H7 (cell line): Measurements from ENCODE around the gene SARS1. TPM values are rescaled to one million over a fixed set of nuclear protein-coding genes. Genes with fewer than 3 reads are reported as not detected.

Experiments used
- DNase-seq: peaks from one replicate; pipeline ENCODE4 v3.0.0; 2012
- H3K27me3 ChIP-seq: 2 replicates; pipeline ENCODE4 v1.6.0; 2011; ENCODE audit warnings: mild to moderate bottlenecking, low read length; ENCODE audit not compliant: control insufficient read depth, insufficient read depth
- H3K36me3 ChIP-seq: replicated peaks from 2 replicates; pipeline ENCODE4 v1.5.1; 2011; ENCODE audit warnings: low read length; ENCODE audit not compliant: control insufficient read depth, insufficient read depth
- H3K4me3 ChIP-seq: 2 replicates; pipeline ENCODE4 v1.5.1; 2011; ENCODE audit warnings: low read depth, mild to moderate bottlenecking, control low read depth, low read length, moderate library complexity; ENCODE audit not compliant: insufficient read depth
- total RNA-seq: library from RNA; depleted of rRNA; stranded (reverse); fragments of >200 nt; shearing (Covaris generic); gene quantifications from 2 replicates; pipeline ENCODE4 v1.2.3, GENCODE V29; 2014

The SARS1 gene
- total RNA-seq, 1 experiment from 2014 or later: 270 TPM

- no peak for DNase-seq
- H3K36me3 ChIP-seq: no peaks in the 10 kb centered on the region
- H3K27me3 ChIP-seq: peaks cover 2% of the 10 kb centered on the region; the same call in 1 of the 2 replicates
- H3K4me3 ChIP-seq: no peak overlapping the region
Measured at GRCh38 chr1:109185990-109186732, 27.6 kb upstream of the SARS1 start.

DNA sequence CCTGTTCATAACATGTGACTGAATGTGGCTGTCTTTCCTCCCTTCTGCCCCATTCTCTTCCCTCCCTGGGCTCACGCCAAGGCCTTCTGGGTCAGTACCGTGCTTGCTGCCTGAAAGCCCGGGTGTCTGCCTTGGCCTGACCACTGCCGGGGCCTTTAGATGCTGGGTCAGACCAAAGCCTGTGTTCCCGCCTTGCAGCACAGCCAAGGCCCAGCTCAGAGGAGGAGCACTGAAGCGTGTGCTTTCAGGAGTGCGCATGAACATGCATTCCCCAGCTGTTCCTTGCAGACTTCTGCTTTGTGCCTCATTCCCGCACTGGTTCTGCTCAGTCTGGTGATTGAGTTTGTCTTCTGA, 27.0 kb upstream of the SARS1 start:
- Histone ChIP-seq H3K4me3 (no peak overlapping the region), H3K27me3 (peaks cover 2% of the 10 kb centered on the region; the same call in 1 of the 2 replicates), H3K36me3 (no peaks in the 10 kb centered on the region)
- DNase-seq: no peak

DNA sequence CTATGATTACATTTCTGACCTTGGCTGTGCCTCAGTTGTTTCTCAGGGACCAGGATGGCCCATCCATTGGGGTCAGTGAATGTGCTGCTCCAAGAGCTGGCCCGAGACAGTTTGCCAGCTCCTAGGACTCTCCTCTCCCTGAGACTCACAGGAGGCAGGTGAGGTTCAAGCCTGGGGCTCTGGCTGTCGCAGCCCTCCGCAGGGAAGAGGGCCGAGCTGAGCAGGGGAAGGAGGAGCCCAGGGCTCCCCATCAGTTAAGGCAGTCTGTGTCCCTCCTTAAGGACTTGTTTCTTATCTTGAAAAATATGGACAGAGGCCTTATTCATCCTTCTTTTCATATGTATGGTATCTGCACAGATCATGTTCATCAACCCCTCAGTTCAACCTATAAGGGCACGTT, 26.6 kb upstream of the SARS1 start:
- H3K27me3 ChIP-seq: peaks cover 2% of the 10 kb centered on the region; the same call in 1 of the 2 replicates
- no peak for DNase-seq
- H3K36me3 ChIP-seq: no peaks in the 10 kb centered on the region
- no peak overlapping the region for H3K4me3 ChIP-seq

GRCh38 chr1:109188200-109188599, 25.5 kb upstream of the SARS1 start:
- Histone ChIP-seq H3K27me3 (peaks cover 2% of the 10 kb centered on the region), H3K4me3 (no peak overlapping the region)

DNA sequence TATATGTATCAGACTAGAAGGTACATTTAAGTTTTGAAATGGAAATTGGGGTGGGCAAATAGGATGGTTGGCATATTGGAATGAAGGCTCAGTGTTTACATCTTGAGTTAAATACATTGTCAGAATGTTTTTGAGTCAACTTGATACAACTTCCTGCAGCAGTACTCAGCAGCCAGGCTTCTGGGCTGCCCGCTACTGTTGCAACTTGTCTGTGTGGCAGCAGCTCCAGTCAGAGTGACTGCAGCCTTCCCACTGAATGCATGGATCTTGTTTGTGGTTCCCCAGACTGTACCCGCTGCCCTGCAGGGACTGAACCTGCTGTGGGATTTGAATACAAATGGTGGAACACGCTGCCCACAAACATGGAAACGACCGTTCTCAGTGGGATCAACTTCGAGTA, 24.9 kb upstream of the SARS1 start:
- no peak for DNase-seq
- Histone ChIP-seq H3K36me3 (no peaks in the 10 kb centered on the region), H3K4me3 (no peak overlapping the region), H3K27me3 (peaks cover 2% of the 10 kb centered on the region)

More at GRCh38 chr1:109188200-109188599, 25.5 kb upstream of the SARS1 start:
- H3K36me3 ChIP-seq: no peaks in the 10 kb centered on the region
- DNase-seq: no peak

DNA sequence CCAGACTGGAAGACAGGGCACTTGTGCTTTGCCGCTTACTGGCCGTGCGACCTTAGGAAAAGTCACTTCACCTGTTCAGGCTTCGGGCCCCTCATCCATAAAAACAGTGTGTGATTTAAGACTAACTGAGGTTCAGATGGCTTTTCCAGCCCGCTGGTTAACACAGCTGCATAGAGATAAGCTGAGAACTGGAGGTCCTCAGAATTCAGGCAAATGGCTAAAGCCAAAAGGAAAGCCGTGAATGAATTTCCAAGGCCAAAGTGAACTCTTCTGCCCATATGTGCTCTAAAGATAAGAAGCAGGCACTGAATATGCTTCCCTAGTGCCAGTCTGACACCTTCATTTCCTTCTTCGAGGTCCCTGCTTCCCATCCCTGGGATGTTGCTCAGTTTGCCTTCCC, 23.5 kb upstream of the SARS1 start:
- no peak overlapping the region for H3K4me3 ChIP-seq
- peaks cover 2% of the 10 kb centered on the region for H3K27me3 ChIP-seq
- no peak for DNase-seq
- H3K36me3 ChIP-seq: no peaks in the 10 kb centered on the region

DNA sequence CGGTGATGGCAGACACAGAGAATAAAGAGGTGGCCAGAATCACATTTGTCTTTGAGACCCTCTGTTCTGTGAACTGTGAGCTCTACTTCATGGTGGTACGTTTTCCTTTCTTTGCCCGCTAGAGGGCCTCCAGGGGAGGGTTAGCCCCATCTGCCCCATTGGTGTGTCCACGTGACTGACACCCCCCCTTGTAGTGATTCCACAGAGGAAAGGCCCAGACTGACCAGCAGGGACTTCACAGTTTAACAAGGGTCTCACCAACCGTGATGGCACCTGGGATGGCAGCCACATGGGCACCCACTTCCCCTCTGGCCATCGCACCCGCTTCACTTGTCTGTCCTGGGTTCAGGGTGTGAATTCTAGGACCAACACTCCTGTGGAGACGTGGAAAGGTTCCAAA, 22.3 kb upstream of the SARS1 start:
- no peak overlapping the region for H3K4me3 ChIP-seq
- DNase-seq: peak; percentile 83
- peaks cover 2% of the 10 kb centered on the region for H3K27me3 ChIP-seq
- H3K36me3 ChIP-seq: no peaks in the 10 kb centered on the region

GRCh38 chr1:109191891-109192290, 21.8 kb upstream of the SARS1 start:
- Histone ChIP-seq H3K27me3 (peaks cover under 1% of the 10 kb centered on the region), H3K4me3 (no peak overlapping the region), H3K36me3 (no peaks in the 10 kb centered on the region)
- DNase-seq: no peak

DNA sequence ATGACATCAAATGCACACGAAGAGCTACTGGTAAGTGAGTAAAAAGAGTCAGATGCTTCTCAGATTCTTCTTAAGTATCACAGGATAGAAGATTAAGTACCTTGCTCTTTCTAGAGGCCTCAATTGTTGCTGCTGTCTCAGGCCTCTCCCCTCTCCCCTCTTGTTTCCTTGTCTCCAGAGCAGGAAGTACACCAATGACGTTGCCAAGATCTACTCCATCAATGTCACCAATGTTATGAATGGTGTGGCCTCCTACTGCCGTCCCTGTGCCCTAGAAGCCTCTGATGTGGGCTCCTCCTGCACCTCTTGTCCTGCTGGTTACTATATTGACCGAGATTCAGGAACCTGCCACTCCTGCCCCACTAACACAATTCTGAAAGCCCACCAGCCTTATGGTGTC, 21.3 kb upstream of the SARS1 start:
- DNase-seq: no peak
- Histone ChIP-seq H3K4me3 (no peak overlapping the region), H3K36me3 (no peaks in the 10 kb centered on the region)

GRCh38 chr1:109193653-109194590, 19.8 kb upstream of the SARS1 start:
- no peak overlapping the region for H3K4me3 ChIP-seq
- H3K27me3 ChIP-seq: no peaks in the 10 kb centered on the region; the same call in 1 of the 2 replicates

More for the DNA sequence above, 21.3 kb upstream of the SARS1 start:
- H3K27me3 ChIP-seq: no peaks in the 10 kb centered on the region; the same call in 1 of the 2 replicates

DNA sequence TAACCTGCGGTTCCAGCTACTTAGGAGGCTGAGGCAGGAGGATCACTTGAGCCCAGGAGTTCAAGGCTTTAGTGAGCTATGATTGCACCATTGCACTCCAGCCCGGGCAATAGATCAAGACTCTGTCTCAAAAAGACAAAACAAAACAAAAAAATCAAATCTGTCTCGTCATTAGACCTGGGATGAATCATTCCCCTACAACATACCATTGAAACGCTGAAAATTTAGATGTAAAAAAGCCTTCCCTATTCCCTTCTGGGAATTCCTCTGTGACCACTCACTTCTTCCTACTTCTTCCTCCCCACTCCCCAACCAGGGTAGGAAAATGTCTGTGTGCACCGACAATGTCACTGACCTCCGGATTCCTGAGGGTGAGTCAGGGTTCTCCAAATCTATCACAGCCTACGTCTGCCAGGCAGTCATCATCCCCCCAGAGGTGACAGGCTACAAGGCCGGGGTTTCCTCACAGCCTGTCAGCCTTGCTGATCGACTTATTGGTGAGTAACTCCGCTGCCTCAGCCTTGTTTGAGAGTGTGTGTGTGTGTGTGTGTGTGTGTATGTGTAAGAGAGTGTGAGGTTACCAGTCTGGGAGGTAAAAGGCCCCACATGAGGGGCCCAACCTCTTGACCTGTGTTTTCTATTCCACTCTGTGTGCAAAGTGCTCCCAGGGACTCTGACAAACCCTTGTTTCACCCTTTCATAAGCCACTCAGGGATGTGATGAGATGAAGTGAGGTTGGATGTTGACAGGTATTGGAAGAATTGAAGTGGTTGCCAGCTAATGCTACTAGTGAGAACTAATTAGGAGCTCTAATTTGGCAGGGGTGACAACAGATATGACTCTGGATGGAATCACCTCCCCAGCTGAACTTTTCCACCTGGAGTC, 16.3 kb upstream of the SARS1 start:
- Histone ChIP-seq H3K36me3 (no peaks in the 10 kb centered on the region), H3K4me3 (no peak overlapping the region), H3K27me3 (no peaks in the 10 kb centered on the region; the same call in 1 of the 2 replicates)
- DNase-seq: no peak

More at GRCh38 chr1:109193653-109194590, 19.8 kb upstream of the SARS1 start:
- no peaks in the 10 kb centered on the region for H3K36me3 ChIP-seq
- DNase-seq: peak; percentile 78

DNA sequence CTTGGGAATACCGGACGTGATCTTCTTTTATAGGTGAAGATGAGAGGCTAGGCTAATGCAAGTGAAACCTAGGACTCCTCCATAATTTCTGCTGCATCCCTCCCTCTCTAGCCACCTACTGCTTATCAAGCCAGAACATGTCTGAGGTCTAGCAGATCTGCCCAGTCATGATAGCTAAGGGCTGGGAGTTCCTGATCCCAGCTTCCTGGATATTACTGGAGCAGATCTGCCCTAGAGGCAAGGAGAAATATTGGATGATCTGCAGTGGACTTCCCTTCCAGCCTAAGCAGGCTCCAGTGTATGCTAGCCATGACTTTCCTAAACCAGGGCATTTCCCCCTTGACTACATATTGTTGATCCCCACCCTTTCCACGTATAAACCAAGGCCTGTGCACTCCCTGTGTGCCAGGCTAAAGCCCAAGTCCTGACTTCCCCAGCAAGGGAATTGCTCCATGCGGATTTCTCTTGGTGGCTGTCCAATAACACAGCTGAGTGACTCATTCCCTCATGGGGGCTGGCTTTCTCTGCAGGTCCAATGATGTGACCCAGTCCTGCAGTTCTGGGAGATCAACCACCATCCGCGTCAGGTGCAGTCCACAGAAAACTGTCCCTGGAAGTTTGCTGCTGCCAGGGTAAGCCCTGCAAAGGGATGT, 15.5 kb upstream of the SARS1 start:
- H3K36me3 ChIP-seq: no peaks in the 10 kb centered on the region
- no peaks in the 10 kb centered on the region for H3K27me3 ChIP-seq
- DNase-seq: no peak
- H3K4me3 ChIP-seq: no peak overlapping the region

GRCh38 chr1:109198745-109199144, 15.0 kb upstream of the SARS1 start:
- DNase-seq: no peak
- H3K27me3 ChIP-seq: no peaks in the 10 kb centered on the region
- H3K4me3 ChIP-seq: no peak overlapping the region

DNA sequence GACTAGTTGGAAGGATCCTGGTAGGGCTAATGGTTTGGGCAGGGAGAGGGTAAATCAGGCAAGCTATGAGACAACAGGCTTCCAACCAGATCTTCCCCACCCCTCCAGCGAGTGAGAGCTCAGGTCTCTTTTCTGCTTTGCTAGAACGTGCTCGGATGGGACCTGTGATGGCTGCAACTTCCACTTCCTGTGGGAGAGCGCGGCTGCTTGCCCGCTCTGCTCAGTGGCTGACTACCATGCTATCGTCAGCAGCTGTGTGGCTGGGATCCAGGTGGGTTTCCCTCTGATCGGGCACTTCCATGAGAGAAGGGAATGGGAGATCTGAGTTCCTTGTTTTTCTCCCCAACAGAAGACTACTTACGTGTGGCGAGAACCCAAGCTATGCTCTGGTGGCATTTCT, 14.0 kb upstream of the SARS1 start:
- no peaks in the 10 kb centered on the region for H3K36me3 ChIP-seq
- H3K27me3 ChIP-seq: no peaks in the 10 kb centered on the region
- no peak overlapping the region for H3K4me3 ChIP-seq
- DNase-seq: no peak

More at GRCh38 chr1:109198745-109199144, 15.0 kb upstream of the SARS1 start:
- H3K36me3 ChIP-seq: no peaks in the 10 kb centered on the region
